ENCODE data around the gene CEP57. TPM values are rescaled to one million over a fixed set of nuclear protein-coding genes. Genes with fewer than 3 reads are reported as not detected.

Gene CEP57
- total and polyA plus RNA-seq, 2 of the 13 experiments (the other 11 are each of a cell fraction or from before 2014, with no cell fraction given) = 34.3 to 59.4 TPM

DNA sequence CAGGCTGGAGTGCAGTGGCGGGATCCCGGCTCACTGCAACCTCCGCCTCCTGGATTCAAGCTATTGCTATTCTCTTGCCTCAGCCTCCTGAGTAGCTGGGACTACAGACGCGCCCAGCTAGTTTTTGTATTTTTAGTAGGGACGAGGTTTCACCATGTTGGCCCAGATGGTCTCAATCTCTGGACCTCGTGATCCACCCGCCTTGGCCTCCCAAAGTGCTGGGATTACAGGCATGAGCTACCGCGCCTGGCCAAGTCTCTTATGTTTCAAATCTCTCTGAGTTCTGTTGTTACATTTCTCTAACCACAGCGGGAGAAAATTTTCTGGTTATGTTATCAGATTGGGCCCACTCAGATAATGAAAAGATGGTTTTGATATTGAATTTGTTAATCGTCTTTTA is 10.1 kb downstream of the CEP57 start:
- Histone ChIP-seq H3K9me3 (ENCODE audit: low read length) (no peaks in the 10 kb centered on the region), H3K9ac (ENCODE audit: insufficient read depth, low read depth, low read length) (no peak overlapping the region), H3K4me2 (ENCODE audit: low read depth, low read length) (no peak overlapping the region), H3K4me3 (replicated peaks in 1 of 3; ENCODE audit: insufficient read depth in 1 of 3, low read depth in 2 of 3, low read length in 3 of 3) (no peak overlapping the region), H2AFZ (ENCODE audit: low read length) (no peak overlapping the region), H4K20me1 (ENCODE audit: insufficient read depth, low read length) (no peaks in the 10 kb centered on the region), H3K36me3 (replicated peaks in 1 of 2; ENCODE audit: control insufficient read depth in 1 of 2, insufficient read depth in 2 of 2, low read length in 2 of 2) (peaks cover 4 to 33% of the 10 kb centered on the region in 2 experiments; a peak in 4 of 5 replicates), H3K4me1 (ENCODE audit: insufficient read depth, low read length) (peaks cover 7% of the 10 kb centered on the region), H3K27me3 (ENCODE audit: control insufficient read depth in 1 of 2, insufficient read depth in 2 of 2, low read length in 2 of 2) (no peaks in the 10 kb centered on the region), H3K27ac (ENCODE audit: extremely low read length, insufficient read depth, low read length) (no peak overlapping the region), H3K79me2 (ENCODE audit: insufficient read depth, low read length) (peaks cover 27% of the 10 kb centered on the region)
- DNase-seq (ENCODE audit: low spot score) (no peak), FAIRE-seq (no peak), ATAC-seq (no peak)
- ChIA-PET POLR2A (no interaction called here), CTCF (ENCODE audit: low intra/inter-chr PET ratio, low total read pairs) (no interaction called here)
- TF ChIP-seq DNMT1 (CRISPR knock-in tag; IDR thresholded peaks at IDR 0.05) (no peak), ZNF34 (CRISPR knock-in tag; IDR thresholded peaks at IDR 0.05; ENCODE audit: borderline replicate concordance) (no peak), ZNF274 (CRISPR knock-in tag; IDR thresholded peaks at IDR 0.05) (no peak), ZNF879 (CRISPR knock-in tag; IDR thresholded peaks at IDR 0.05) (no peak), HOXA7 (CRISPR knock-in tag; IDR thresholded peaks at IDR 0.05) (no peak), BRCA1 (CRISPR knock-in tag; IDR thresholded peaks at IDR 0.05) (no peak), ZNF30 (CRISPR knock-in tag; IDR thresholded peaks at IDR 0.05) (no peak), NBN (conservative IDR thresholded peaks at IDR 0.05) (no peak), ZNF446 (CRISPR knock-in tag; IDR thresholded peaks at IDR 0.05) (no peak), SOX5 (CRISPR knock-in tag; IDR thresholded peaks at IDR 0.05; ENCODE audit: borderline replicate concordance) (no peak), FOXP1 (IDR thresholded peaks at IDR 0.05) (no peak), FOXP1 (CRISPR knock-in tag; IDR thresholded peaks at IDR 0.05) (no peak), ZNF672 (CRISPR knock-in tag; IDR thresholded peaks at IDR 0.05) (no peak), ZNF253 (CRISPR knock-in tag; IDR thresholded peaks at IDR 0.05; ENCODE audit: borderline replicate concordance) (no peak), ZNF589 (CRISPR knock-in tag; conservative IDR thresholded peaks at IDR 0.05) (no peak), ZNF800 (CRISPR knock-in tag; IDR thresholded peaks at IDR 0.05) (no peak), AKNA (CRISPR knock-in tag; IDR thresholded peaks at IDR 0.05; ENCODE audit: borderline replicate concordance) (no peak), ZBTB44 (CRISPR knock-in tag; IDR thresholded peaks at IDR 0.05) (no peak)
- BruUV-seq (replicated peaks) = no TSS peak
- over 99% methylated on average over 12 of the region's 12 CpGs for WGBS (ENCODE audit: low lambda C conversion rate)
- in situ Hi-C loops (cut with HindIII; ENCODE audit: extremely low pct_ligation_motif_present, low pct_unique_long_range_greater_than_20kb) (no loop called here), intact Hi-C loops (cut with micrococcal nuclease; ENCODE audit: unreplicated experiment) (no loop called here)
